ENCODE measurements around the gene DGCR6.
"Not testable (repeated sequence)": the region's sequence is repeated elsewhere in the genome, so short reads cannot be mapped to it uniquely, and the experiment has no call there.

Gene DGCR6

DNA sequence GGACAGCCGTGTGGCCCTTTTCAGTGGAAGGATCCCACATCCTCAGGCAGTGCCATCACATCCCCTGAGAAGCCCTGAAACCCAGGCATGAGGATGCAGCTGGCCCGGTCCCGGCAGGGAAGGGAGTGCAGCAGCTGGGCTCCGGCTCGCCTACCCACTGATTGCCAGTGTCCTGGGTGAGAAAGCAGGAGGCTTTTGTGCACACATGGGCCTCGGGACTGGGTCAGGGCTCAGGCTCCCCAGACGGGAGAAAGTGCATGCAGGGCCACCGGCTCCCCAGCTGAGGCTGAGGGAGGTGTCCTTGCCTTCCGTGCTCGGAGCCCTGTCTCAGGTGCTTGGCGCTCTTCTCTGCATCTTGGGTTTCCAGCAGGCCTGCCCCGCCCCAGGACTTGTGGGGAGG lies 53.6 kb downstream of the DGCR6 start:
- in situ Hi-C loops (cut with MboI; ENCODE audit: low sequenced_read_pairs): not testable (repeated sequence)

DNA sequence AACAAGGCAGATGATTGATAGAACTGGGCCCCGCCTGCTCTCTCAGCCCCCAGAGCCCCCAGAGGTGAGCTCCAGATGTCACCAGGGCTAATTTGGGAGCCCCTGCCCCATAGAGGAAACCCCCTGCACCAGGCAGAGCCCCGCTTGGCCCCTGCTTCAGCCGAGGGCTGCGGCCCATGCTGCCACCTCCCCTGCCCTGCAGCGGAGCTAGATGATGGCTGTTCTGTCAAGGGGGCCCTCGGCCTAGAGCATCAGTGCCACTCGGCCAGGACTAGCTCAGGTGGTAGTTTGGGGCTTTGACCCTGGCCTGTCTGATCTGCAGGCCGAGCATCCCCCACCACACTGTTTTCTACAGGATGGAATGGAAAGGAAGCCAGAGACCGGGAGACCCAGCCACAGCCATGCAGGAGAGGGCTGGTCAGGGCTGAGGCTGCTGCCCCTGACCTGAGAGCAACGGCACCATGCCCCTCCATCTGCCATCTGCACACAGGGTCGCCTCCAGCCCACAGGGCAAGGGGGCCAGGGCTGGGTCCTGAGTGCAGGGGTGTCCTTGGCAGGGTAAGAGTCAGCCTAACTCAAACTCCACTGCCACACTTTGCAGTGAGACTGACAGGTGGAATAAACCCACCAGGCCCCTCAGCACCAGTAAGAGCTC lies 54.2 kb downstream of the DGCR6 start:
- in situ Hi-C loops (cut with MboI; ENCODE audit: low sequenced_read_pairs): not testable (repeated sequence)

DNA sequence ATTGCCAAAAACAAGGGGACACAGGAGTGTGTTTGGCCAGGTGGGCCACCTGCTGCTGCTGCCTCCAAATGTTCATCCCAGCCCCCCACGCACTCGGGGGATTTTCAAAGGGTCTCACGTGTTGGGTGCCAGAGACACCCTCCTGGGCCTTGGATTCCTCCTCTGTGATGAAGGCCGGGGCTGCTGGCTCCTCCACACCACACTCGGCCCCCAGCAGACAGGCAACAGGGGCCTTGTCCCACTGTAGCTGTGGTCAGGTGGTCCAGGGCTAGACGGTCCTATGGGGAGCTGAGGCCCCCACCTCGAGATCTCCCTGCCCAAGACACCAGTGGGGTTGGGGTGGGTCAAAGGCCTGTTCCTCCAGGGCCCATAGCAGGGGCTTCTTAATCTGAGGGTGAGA lies 55.1 kb downstream of the DGCR6 start:
- in situ Hi-C loops (cut with MboI; ENCODE audit: low sequenced_read_pairs): not testable (repeated sequence)
